HepG2 (cell line): ENCODE data around the gene NDFIP2. TPM values are rescaled to one million over a fixed set of nuclear protein-coding genes. Genes with fewer than 3 reads are reported as not detected.

Experiments
- ATM ChIP-seq: fragments of 450-650 bp; IDR thresholded peaks from 2 replicates; pipeline ENCODE4 v1.7.1; 2017; ENCODE audit warnings: mild to moderate bottlenecking, borderline replicate concordance
- KDM5A ChIP-seq: fragments of 200-600 bp; sonication (generic); IDR thresholded peaks from 2 replicates; pipeline ENCODE4 v1.7.0; 2018; ENCODE audit warnings: antibody characterized with exemption, mild to moderate bottlenecking, low read length, borderline replicate concordance
- NR2F6 ChIP-seq, 2 experiments: IDR thresholded peaks; 2 replicates each; pipeline ENCODE4 v1.6.1; 2016; ENCODE audit warnings: antibody characterized with exemption in 1 of 2, mild to moderate bottlenecking in 1 of 2
- SAFB2 ChIP-seq: sonication (generic); formaldehyde crosslinking; IDR thresholded peaks from 2 replicates; pipeline ENCODE4 v1.5.1; 2020; ENCODE audit warnings: missing genetic modification reagents, low read depth, mild to moderate bottlenecking, borderline replicate concordance
- ZFP37 ChIP-seq: sonication (generic); formaldehyde crosslinking; IDR thresholded peaks from 2 replicates; pipeline ENCODE4 v1.4.0; 2020; ENCODE audit warnings: missing genetic modification reagents, borderline replicate concordance
- ZNF12 ChIP-seq: sonication (generic); formaldehyde crosslinking; IDR thresholded peaks from 2 replicates; pipeline ENCODE4 v1.5.0; 2020; ENCODE audit warnings: missing genetic modification reagents
- ZNF546 ChIP-seq: sonication (generic); formaldehyde crosslinking; conservative IDR thresholded peaks from 2 replicates; pipeline ENCODE4 v1.8.1; 2023; ENCODE audit warnings: mild to moderate bottlenecking, missing genetic modification reagents
- ZNF670 ChIP-seq: sonication (generic); formaldehyde crosslinking; IDR thresholded peaks from 2 replicates; pipeline ENCODE4 v1.8.0; 2022; ENCODE audit warnings: mild to moderate bottlenecking, missing genetic modification reagents, borderline replicate concordance
- polyA plus RNA-seq, 8 experiments: library from polyadenylated mRNA; depleted of rRNA in 3 of 8; stranded (reverse) in 7 of 8; unstranded in 1 of 8; fragments of >200 nt; fragmentation: Illumina TruSeq in 4 of 8; extraction: Trizol in 4 of 8; gene quantifications; 2 replicates each; pipeline versions ENCODE4 v1.2.1 to v1.2.3, GENCODE V29; 2011 to 2016; ENCODE audit warnings: low read depth in 4 of 8, missing spikeins in 1 of 8, mixed read lengths in 1 of 8; ENCODE audit not compliant: insufficient read depth in 1 of 8
- total RNA-seq, 5 experiments: library from RNA; depleted of rRNA; stranded (reverse); fragments of >200 nt; fragmentation: Illumina TruSeq; extraction: Trizol; gene quantifications; 2 replicates each; pipeline ENCODE4 v1.2.3, GENCODE V29; 2016; ENCODE audit warnings: low read depth in 1 of 5
- TF ChIP-seq, protein P1 (sequence below): sonication (generic); formaldehyde crosslinking; IDR thresholded peaks from 2 replicates; pipeline ENCODE4 v1.5.0; 2020; ENCODE audit warnings: missing genetic modification reagents
- TF ChIP-seq, protein P2 (sequence below): sonication (generic); formaldehyde crosslinking; IDR thresholded peaks from 2 replicates; pipeline ENCODE4 v1.4.0; 2020; ENCODE audit warnings: mild to moderate bottlenecking, missing genetic modification reagents
- TF ChIP-seq, protein P3 (sequence below): IDR thresholded peaks from 2 replicates; pipeline ENCODE4 v1.6.1; 2016; ENCODE audit warnings: low read depth, control low read depth
- TF ChIP-seq, protein P4 (sequence below): sonication (generic); formaldehyde crosslinking; IDR thresholded peaks from 2 replicates; pipeline ENCODE4 v1.4.0; 2020; ENCODE audit warnings: missing genetic modification reagents, borderline replicate concordance
- TF ChIP-seq, protein P5 (sequence below): sonication (generic); formaldehyde crosslinking; IDR thresholded peaks from 2 replicates; pipeline ENCODE4 v1.4.0; 2020; ENCODE audit warnings: missing genetic modification reagents, borderline replicate concordance
- TF ChIP-seq, protein P6 (sequence below): sonication (generic); formaldehyde crosslinking; IDR thresholded peaks from 2 replicates; pipeline ENCODE4 v1.8.1; 2023; ENCODE audit warnings: mild to moderate bottlenecking, inconsistent platforms, moderate library complexity, missing genetic modification reagents, borderline replicate concordance
- TF ChIP-seq, protein P7 (sequence below): sonication (generic); formaldehyde crosslinking; IDR thresholded peaks from 2 replicates; pipeline ENCODE4 v1.4.0; 2020; ENCODE audit warnings: mild to moderate bottlenecking, missing genetic modification reagents

NDFIP2 gene
- total and polyA plus RNA-seq, 2 of the 13 experiments (the other 11 are each of a cell fraction or from before 2014, with no cell fraction given) = 23.2 to 32.0 TPM

DNA sequence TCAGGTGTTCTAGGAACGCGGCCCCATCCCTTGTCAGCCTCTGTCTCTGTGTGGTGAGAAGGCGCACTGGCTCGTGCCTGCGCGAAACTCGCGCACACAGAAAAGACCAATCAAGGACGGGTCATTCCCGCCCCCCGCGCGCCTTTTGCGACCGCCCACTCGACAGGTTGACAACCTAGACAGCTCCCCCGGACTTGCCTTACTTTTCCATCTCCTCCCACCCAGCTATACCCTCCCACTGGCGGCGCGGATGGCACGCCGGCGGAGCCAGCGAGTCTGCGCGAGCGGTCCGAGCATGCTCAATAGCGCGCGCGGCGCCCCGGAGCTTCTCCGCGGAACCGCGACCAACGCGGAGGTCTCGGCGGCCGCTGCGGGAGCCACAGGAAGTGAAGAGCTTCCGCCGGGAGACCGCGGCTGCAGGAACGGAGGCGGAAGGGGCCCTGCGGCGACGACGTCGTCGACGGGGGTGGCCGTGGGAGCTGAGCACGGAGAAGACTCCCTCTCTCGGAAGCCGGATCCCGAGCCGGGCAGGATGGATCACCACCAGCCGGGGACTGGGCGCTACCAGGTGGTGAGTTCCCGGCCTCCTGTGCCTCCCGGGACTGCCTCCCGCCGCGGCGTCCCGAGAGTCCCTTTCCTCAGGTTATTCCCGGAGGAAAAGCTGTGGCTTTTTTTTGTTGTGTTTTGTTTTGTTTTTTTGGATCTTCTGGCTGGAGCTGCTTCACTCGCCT, at the start of gene NDFIP2 (continued):
- TF ChIP-seq ZNF546 (CRISPR knock-in tag) = no peak
- no peak; the same call in 1 of the 2 replicates for TF ChIP-seq SAFB2 (CRISPR knock-in tag)
- TF ChIP-seq, protein P1, sequence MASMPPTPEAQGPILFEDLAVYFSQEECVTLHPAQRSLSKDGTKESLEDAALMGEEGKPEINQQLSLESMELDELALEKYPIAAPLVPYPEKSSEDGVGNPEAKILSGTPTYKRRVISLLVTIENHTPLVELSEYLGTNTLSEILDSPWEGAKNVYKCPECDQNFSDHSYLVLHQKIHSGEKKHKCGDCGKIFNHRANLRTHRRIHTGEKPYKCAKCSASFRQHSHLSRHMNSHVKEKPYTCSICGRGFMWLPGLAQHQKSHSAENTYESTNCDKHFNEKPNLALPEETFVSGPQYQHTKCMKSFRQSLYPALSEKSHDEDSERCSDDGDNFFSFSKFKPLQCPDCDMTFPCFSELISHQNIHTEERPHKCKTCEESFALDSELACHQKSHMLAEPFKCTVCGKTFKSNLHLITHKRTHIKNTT (CRISPR knock-in tag) = no peak
- TF ChIP-seq, protein P2, sequence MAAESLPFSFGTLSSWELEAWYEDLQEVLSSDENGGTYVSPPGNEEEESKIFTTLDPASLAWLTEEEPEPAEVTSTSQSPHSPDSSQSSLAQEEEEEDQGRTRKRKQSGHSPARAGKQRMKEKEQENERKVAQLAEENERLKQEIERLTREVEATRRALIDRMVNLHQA (CRISPR knock-in tag) = no peak
- TF ChIP-seq ZFP37 (CRISPR knock-in tag) = 0 out of 2 replicates have a peak, but pooled peaks have one; percentile 59
- TF ChIP-seq, protein P3, sequence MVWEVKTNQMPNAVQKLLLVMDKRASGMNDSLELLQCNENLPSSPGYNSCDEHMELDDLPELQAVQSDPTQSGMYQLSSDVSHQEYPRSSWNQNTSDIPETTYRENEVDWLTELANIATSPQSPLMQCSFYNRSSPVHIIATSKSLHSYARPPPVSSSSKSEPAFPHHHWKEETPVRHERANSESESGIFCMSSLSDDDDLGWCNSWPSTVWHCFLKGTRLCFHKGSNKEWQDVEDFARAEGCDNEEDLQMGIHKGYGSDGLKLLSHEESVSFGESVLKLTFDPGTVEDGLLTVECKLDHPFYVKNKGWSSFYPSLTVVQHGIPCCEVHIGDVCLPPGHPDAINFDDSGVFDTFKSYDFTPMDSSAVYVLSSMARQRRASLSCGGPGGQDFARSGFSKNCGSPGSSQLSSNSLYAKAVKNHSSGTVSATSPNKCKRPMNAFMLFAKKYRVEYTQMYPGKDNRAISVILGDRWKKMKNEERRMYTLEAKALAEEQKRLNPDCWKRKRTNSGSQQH (CRISPR knock-in tag) = 0 out of 2 replicates have a peak, but pooled peaks have one; percentile 68
- TF ChIP-seq, protein P4, sequence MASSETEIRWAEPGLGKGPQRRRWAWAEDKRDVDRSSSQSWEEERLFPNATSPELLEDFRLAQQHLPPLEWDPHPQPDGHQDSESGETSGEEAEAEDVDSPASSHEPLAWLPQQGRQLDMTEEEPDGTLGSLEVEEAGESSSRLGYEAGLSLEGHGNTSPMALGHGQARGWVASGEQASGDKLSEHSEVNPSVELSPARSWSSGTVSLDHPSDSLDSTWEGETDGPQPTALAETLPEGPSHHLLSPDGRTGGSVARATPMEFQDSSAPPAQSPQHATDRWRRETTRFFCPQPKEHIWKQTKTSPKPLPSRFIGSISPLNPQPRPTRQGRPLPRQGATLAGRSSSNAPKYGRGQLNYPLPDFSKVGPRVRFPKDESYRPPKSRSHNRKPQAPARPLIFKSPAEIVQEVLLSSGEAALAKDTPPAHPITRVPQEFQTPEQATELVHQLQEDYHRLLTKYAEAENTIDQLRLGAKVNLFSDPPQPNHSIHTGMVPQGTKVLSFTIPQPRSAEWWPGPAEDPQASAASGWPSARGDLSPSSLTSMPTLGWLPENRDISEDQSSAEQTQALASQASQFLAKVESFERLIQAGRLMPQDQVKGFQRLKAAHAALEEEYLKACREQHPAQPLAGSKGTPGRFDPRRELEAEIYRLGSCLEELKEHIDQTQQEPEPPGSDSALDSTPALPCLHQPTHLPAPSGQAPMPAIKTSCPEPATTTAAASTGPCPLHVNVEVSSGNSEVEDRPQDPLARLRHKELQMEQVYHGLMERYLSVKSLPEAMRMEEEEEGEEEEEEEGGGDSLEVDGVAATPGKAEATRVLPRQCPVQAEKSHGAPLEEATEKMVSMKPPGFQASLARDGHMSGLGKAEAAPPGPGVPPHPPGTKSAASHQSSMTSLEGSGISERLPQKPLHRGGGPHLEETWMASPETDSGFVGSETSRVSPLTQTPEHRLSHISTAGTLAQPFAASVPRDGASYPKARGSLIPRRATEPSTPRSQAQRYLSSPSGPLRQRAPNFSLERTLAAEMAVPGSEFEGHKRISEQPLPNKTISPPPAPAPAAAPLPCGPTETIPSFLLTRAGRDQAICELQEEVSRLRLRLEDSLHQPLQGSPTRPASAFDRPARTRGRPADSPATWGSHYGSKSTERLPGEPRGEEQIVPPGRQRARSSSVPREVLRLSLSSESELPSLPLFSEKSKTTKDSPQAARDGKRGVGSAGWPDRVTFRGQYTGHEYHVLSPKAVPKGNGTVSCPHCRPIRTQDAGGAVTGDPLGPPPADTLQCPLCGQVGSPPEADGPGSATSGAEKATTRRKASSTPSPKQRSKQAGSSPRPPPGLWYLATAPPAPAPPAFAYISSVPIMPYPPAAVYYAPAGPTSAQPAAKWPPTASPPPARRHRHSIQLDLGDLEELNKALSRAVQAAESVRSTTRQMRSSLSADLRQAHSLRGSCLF (CRISPR knock-in tag) = no peak
- TF ChIP-seq ATM = no peak
- TF ChIP-seq, protein P5, sequence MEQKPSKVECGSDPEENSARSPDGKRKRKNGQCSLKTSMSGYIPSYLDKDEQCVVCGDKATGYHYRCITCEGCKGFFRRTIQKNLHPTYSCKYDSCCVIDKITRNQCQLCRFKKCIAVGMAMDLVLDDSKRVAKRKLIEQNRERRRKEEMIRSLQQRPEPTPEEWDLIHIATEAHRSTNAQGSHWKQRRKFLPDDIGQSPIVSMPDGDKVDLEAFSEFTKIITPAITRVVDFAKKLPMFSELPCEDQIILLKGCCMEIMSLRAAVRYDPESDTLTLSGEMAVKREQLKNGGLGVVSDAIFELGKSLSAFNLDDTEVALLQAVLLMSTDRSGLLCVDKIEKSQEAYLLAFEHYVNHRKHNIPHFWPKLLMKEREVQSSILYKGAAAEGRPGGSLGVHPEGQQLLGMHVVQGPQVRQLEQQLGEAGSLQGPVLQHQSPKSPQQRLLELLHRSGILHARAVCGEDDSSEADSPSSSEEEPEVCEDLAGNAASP (CRISPR knock-in tag) = no peak
- TF ChIP-seq ZNF670 (CRISPR knock-in tag) = no peak
- TF ChIP-seq, protein P6, sequence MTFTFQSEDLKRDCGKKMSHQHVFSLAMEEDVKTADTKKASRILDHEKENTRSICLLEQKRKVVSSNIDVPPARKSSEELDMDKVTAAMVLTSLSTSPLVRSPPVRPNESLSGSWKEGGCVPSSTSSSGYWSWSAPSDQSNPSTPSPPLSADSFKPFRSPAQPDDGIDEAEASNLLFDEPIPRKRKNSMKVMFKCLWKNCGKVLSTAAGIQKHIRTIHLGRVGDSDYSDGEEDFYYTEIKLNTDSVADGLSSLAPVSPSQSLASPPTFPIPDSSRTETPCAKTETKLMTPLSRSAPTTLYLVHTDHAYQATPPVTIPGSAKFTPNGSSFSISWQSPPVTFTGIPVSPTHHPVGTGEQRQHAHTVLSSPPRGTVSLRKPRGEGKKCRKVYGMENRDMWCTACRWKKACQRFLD (CRISPR knock-in tag) = 0 out of 2 replicates have a peak, but pooled peaks have one; percentile 47
- TF ChIP-seq, protein P7, sequence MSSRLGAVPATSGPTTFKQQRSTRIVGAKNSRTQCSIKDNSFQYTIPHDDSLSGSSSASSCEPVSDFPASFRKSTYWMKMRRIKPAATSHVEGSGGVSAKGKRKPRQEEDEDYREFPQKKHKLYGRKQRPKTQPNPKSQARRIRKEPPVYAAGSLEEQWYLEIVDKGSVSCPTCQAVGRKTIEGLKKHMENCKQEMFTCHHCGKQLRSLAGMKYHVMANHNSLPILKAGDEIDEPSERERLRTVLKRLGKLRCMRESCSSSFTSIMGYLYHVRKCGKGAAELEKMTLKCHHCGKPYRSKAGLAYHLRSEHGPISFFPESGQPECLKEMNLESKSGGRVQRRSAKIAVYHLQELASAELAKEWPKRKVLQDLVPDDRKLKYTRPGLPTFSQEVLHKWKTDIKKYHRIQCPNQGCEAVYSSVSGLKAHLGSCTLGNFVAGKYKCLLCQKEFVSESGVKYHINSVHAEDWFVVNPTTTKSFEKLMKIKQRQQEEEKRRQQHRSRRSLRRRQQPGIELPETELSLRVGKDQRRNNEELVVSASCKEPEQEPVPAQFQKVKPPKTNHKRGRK = no peak
- no peak for TF ChIP-seq ZNF12
- TF ChIP-seq KDM5A = peak; percentile 36; the same call in 1 of the 2 replicates
- no peak for TF ChIP-seq NR2F6 (IDR thresholded peaks at IDR 0.05)
- TF ChIP-seq NR2F6 (CRISPR knock-in tag; IDR thresholded peaks at IDR 0.05) = no peak
